ENCODE data around the gene TM7SF2. TPM values are rescaled to one million over a fixed set of nuclear protein-coding genes. Genes with fewer than 3 reads are reported as not detected.

Gene TM7SF2
- total RNA-seq, 2 donors from 2014 or later = 20.5 to 24.3 TPM

GRCh38 chr11:65107751-65108468 is 3.8 kb upstream of the TM7SF2 start:
- ATAC-seq (no peak), DNase-seq (ENCODE audit: low spot score in 2 of 2) (no peak)
- no peak overlapping the region for H3K27ac Mint-ChIP-seq
- H3K9me3 Mint-ChIP-seq = no peaks in the 10 kb centered on the region
- H3K36me3 Mint-ChIP-seq = no peaks in the 10 kb centered on the region

GRCh38 chr11:65108469-65109123 is 3.1 kb upstream of the TM7SF2 start:
- Mint-ChIP-seq H3K9me3 (no peaks in the 10 kb centered on the region), H3K36me3 (no peaks in the 10 kb centered on the region), H3K27ac (no peak overlapping the region)
- ATAC-seq (no peak), DNase-seq (ENCODE audit: low spot score in 2 of 2) (no peak)

DNA sequence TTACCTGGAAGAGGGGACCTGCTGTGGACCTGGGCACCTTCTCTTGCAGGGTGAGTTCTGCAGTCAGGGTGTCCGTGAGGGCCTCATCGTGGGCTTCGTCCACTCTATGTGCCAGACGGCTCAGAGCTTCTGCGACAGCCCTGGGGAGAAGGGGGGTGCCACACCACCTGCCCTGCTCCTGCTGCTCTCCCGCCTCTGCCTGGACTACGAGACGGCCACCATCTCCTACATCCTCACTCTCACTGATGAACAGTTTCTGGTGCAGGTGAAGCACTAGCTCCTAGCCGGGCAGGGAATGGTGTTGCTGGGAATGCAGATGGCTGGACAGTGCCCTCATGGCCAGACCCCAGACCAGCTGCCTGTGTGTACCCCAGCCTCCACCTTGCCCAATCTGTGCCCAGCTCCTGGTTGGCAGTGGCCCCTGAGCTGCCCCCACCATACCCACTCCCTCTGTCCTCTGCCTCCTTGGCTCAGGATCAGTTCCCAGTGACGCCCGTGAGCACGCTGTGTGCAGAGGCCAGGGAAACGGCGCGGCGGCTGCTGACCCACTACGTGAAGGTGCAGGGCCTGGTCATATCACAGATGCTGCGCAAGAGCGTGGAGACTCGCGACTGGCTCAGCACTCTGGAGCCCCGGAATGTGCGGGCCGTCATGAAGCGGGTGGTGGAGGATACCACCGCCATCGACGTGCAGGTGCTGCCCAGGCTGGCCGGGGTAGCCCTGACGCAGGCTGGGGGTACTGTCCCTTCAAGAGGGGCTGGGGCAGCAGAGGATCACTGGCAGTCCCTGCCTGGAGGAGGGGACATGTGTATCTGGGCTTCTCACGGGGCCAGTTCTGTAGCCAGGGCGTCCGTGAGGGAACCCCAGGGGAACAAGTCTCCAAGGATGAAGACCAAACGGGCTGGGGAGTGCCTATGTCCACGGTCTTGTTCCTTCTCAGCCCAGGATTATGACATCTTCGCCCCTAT is 2.2 kb upstream of the TM7SF2 start:
- ATAC-seq = no peak
- Mint-ChIP-seq H3K36me3 (no peaks in the 10 kb centered on the region), H3K27ac (peak overlapping the region in 1 of 2 donors; percentile 15), H3K9me3 (no peaks in the 10 kb centered on the region)
- DNase-seq (ENCODE audit: low spot score in 2 of 2) = no peak

DNA sequence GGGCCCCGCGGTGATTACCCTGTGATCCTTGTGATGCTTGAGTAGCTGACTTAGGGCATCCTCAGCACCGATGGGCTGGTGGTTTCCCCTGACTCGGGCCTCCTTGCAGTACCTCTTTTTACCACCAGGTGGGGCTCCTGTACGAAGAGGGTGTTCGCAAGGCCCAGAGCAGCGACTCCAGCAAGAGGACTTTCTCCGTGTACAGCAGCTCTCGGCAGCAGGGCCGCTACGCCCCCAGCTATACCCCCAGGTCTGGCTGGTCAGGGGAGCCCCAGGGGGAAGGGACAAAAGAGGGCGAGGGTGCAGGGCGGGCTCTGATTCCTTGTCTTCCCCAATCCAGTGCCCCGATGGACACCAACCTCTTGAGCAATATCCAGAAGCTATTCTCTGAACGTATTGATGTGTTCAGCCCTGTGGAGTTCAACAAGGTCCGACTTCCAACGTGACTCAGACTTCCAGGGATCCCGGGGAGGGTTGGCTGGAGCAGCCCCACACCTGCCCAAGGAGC is 1.3 kb upstream of the TM7SF2 start:
- Mint-ChIP-seq H3K9me3 (no peaks in the 10 kb centered on the region), H3K36me3 (no peaks in the 10 kb centered on the region), H3K27ac (peak overlapping the region in 1 of 2 donors; percentile 15)
- DNase-seq (ENCODE audit: low spot score in 2 of 2) = peak; percentile 93 to 100
- ATAC-seq = peak; percentile 36 to 61

GRCh38 chr11:65111159-65111743 is 421 bp upstream of the TM7SF2 start:
- no peaks in the 10 kb centered on the region for H3K9me3 Mint-ChIP-seq
- ATAC-seq (no peak), DNase-seq (ENCODE audit: low spot score in 2 of 2) (no peak)
- peak overlapping the region in 1 of 2 donors; percentile 88 for H3K27ac Mint-ChIP-seq
- no peaks in the 10 kb centered on the region for H3K36me3 Mint-ChIP-seq

- ATAC-seq (peak; percentile 37 to 49), DNase-seq (ENCODE audit: low spot score in 2 of 2) (peak in 1 of 2 donors; percentile 83)
- Mint-ChIP-seq H3K27ac (peak overlapping the region; percentile 88 to 94), H3K9me3 (no peaks in the 10 kb centered on the region), H3K36me3 (peaks cover 0 to 5% of the 10 kb centered on the region in 2 donors)
These were observed 1.1 kb downstream of the TM7SF2 start for GRCh38 chr11:65112546-65113360.

DNA sequence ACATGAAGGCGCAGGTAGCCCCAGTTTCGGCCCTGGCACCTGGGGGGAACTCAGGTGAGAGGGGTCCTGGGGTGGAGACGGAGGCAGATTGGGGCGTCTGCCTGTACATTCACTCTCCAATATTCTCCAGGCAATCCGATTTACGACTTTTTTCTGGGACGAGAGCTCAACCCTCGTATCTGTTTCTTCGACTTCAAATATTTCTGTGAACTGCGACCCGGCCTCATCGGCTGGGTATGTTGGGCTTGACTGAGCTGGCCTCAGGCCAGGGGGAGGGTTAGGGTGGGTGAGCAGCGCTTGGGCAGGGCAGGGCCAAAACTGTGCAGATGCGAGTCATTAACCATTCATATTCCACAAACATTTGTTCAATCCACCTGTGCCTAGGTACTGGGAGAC is 1.7 kb downstream of the TM7SF2 start:
- DNase-seq (ENCODE audit: low spot score in 2 of 2) (no peak), ATAC-seq (no peak)
- H3K27ac Mint-ChIP-seq = peak overlapping the region; percentile 88 to 94
- no peaks in the 10 kb centered on the region for H3K9me3 Mint-ChIP-seq
- H3K36me3 Mint-ChIP-seq = peaks cover 0 to 5% of the 10 kb centered on the region in 2 donors

DNA sequence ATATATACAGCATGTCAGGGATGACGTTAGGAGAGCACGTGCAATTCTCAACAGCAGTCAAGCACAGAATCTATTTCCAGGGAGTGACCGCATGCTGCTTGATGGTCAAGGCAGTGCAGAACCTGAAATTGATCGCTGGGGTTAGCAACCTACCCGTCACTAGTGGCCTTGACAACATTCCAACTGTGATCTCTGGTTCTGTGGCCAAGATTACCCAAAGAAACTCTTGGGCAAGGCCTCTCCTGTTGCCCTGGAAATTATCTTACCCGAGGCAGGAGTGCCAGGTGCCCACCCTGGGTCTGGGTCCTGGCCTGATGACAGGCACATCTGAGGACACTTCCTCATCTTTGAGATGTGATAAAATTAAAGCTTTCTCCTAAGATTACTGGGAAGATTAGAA is 2.2 kb downstream of the TM7SF2 start:
- H3K36me3 Mint-ChIP-seq = peaks cover 0 to 5% of the 10 kb centered on the region in 2 donors
- H3K9me3 Mint-ChIP-seq = no peaks in the 10 kb centered on the region
- H3K27ac Mint-ChIP-seq = peak overlapping the region; percentile 88 to 94
- ATAC-seq (no peak), DNase-seq (ENCODE audit: low spot score in 2 of 2) (no peak)

DNA sequence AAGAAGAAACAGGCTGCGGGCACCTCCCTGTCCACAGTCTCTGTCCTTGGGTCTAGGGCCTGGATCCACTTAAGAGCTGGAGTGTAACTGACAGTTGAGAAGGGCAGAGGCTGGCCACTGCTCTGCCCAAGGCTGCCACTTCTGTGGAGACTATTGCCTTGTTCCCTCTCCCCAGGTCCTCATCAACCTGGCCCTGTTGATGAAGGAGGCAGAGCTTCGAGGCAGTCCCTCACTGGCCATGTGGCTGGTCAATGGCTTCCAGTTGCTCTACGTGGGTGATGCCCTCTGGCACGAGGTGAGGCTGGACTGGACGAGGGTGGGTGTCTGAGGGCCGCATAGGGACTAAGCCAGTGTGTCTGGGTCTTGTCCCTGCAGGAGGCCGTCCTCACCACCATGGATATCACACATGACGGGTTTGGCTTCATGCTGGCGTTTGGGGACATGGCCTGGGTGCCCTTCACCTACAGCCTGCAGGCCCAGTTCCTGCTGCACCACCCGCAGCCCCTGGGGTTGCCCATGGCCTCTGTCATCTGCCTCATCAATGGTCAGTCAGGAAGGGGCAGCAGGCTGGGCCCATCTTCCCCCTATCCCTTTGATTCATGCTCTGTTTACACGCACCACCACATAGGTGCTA is 3.0 kb downstream of the TM7SF2 start:
- no peak for ATAC-seq
- H3K9me3 Mint-ChIP-seq = no peaks in the 10 kb centered on the region
- peaks cover 0 to 5% of the 10 kb centered on the region in 2 donors for H3K36me3 Mint-ChIP-seq
- H3K27ac Mint-ChIP-seq = peak overlapping the region in 1 of 2 donors; percentile 60
- DNase-seq (ENCODE audit: low spot score in 2 of 2) = no peak

GRCh38 chr11:65115361-65116082 is 3.9 kb downstream of the TM7SF2 start:
- H3K27ac Mint-ChIP-seq = peak overlapping the region in 1 of 2 donors; percentile 91
- no peaks in the 10 kb centered on the region for H3K9me3 Mint-ChIP-seq
- peaks cover 5 to 13% of the 10 kb centered on the region in 2 donors for H3K36me3 Mint-ChIP-seq
- DNase-seq (ENCODE audit: low spot score in 2 of 2) (no peak), ATAC-seq (no peak)

DNA sequence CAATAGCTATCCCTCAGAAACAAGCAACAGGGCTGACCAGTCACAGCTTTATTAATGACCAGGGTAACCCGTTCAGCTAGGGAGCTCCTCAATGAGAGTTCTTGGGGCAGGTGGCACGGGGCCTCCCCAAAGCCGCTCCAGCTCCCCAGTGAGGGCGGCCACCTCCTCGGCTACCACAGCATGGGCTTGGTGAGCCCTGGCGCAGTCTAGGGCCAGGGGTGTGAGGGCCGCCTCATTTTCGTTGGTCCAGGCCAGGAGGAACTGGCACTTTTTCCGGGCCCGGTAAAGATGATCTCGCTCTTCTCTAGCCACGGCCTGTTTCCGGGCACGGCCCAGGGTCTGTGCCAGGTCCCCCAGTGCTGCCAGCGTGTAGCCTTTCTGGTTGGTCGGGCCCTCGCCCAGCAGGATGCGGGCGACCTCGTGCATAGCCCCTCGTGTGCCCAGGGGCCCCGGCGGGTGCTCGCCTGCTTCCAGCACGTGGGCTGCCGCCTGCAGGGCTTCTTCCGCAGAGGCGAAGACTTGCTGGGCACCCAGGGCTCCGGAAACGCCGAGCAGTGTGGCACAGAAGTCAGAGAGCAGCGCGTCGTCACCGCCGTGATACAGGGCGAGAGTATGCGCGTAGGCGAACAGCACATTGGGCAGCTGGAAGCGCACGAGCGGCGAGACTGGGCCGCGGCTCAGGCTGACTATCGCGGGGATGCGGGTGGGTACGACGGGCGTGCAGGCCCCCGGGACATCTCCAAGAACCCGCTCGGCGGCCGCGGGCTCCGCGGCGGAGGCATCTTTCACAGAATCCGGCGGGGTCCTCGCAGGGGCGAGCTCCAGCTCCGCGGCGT is 4.9 kb downstream of the TM7SF2 start:
- Mint-ChIP-seq H3K9me3 (no peaks in the 10 kb centered on the region), H3K36me3 (peaks cover 15 to 23% of the 10 kb centered on the region in 2 donors), H3K27ac (peak overlapping the region; percentile 91 to 98)
- DNase-seq (ENCODE audit: low spot score in 2 of 2) (peak; percentile 58 to 74), ATAC-seq (peak; percentile 19 to 33)

DNA sequence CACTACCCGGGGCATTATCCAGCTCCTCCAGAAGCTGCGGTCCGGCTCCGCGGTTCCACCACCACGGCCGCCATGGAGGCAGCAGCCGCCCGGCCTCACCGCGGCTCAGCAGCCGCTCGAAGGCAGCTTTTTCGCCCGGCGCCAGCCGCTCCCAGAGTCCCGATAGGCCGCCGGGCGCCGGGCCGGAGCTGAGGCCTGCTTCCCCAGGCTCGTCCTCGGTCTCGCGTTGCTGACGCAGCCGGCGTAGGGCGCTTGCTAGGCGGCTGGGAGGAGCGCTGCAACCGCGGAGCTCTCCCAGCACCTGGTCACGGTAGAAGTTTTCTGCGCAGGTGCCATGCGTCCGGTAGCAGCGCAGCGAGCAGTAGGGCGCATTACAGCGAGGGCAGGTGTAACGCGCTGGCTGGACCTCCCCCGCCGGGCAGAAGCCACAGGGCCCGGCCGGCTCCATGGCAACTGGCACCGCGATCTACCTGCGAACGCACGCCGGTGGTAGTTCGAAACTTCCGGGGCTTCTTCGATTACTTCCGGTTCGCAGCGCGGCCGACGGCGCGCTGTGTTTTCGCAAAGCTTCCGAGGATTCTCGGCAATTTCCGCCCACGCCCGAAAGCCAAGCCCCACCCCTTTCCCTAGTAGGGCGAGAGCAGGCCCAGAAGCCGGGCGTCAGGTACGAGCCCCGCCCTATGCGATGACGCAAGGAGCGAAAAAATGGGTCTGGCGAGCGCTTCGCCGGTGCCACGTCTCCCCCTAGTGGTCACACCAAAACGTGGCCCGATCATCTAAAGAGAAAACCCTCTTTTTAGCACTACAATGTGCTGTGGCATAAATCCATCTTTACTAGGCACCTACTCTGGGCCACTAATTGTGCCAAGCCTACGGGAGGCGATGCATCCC is 5.8 kb downstream of the TM7SF2 start, which contains the start of gene ZNHIT2:
TSS of gene ZNHIT2 (minus strand) at position 496 of the 891 bp plus-strand sequence. CDS start at position 448, 48 bp downstream.
- DNase-seq (ENCODE audit: low spot score in 2 of 2) = peak; percentile 100
- Mint-ChIP-seq H3K27ac (peak within 1 kb of the TSS; percentile 98 to 99), H3K36me3 (peaks cover 24 to 32% of the 10 kb centered on the region in 2 donors), H3K9me3 (no peaks in the 10 kb centered on the region)
- peak; percentile 65 to 71 for ATAC-seq

Measured in activated naive CD4-positive, alpha-beta T cell treated with anti-CD3 and anti-CD28 coated beads, Interleukin-2, amount 50 U/mL, for 72 hours (primary cell).